Body of pancreas (tissue), 4 donors: ENCODE data around the gene CTCF. TPM values are rescaled to one million over a fixed set of nuclear protein-coding genes. Genes with fewer than 3 reads are reported as not detected.

ENCODE experiments used
- ATAC-seq: fragments of 150-250 bp; one replicate; pipeline ENCODE4 v1.9.1; 2016
- DNase-seq, 4 donors: peaks; one replicate each; pipeline ENCODE4 v3.0.0-alpha.2; 2019
- H3K27ac ChIP-seq, 4 donors: fragments of 200-600 bp; sonication (generic); 1 replicate in 3 of 4; 2 replicates in 1 of 4; pipeline versions ENCODE4 v1.5.1 to v1.6.1; 2016 to 2019; ENCODE audit warnings: mild to moderate bottlenecking in 1 of 4, mixed read lengths in 1 of 4, moderate library complexity in 1 of 4
- H3K27me3 ChIP-seq, 2 donors: fragments of 200-600 bp; sonication (generic); one replicate each; pipeline ENCODE4 v1.6.0; 2016; ENCODE audit warnings: mild to moderate bottlenecking in 1 of 2
- H3K36me3 ChIP-seq, 2 donors: fragments of 200-600 bp; sonication (generic); replicated peaks in 1 of 2; 2 replicates each; pipeline ENCODE4 v1.5.1; 2016; ENCODE audit warnings: low read depth in 2 of 2; ENCODE audit not compliant: insufficient read depth in 1 of 2
- H3K4me1 ChIP-seq: fragments of 200-600 bp; sonication (generic); one replicate; pipeline ENCODE4 v1.6.0; 2016
- H3K4me3 ChIP-seq, 2 donors: fragments of 200-600 bp; sonication (generic); 1 replicate in 1 of 2; 2 replicates in 1 of 2; pipeline ENCODE4 v1.5.1; 2016 to 2019
- H3K9me3 ChIP-seq, 3 donors: fragments of 200-600 bp; sonication (generic); 1 replicate in 2 of 3; 2 replicates in 1 of 3; pipeline ENCODE4 v1.5.1; 2016
- CTCF ChIP-seq, 7 experiments: fragments of 450-650 bp in 4 of 7; fragments of 200-600 bp in 3 of 7; sonication (generic) in 3 of 7; IDR thresholded peaks; one replicate each; pipeline ENCODE4 v1.5.1; 2016 to 2019; ENCODE audit warnings: antibody characterized with exemption in 7 of 7
- POLR2A ChIP-seq, 3 donors: fragments of 450-650 bp; IDR thresholded peaks; one replicate each; pipeline ENCODE4 v1.6.1; 2016; ENCODE audit warnings: antibody characterized with exemption in 3 of 3, mild to moderate bottlenecking in 2 of 3
- WGBS, 2 donors: methylation state at CpG; one replicate each; pipeline ENCODE4 v1.1.5; 2017; 5-methylcytosine and 5-hydroxymethylcytosine counted together
- intact Hi-C: fragments of 100-400 bp; cut with DNase I; formaldehyde crosslinking; loops from one replicate; pipeline ENCODE4 v1.15.1; 2023
- total RNA-seq, 2 donors: library from RNA; depleted of rRNA; stranded (reverse); fragments of >200 nt; gene quantifications; one replicate each; pipeline ENCODE4 v1.1.0, GENCODE V29; 2016

The CTCF gene
- total RNA-seq, 2 donors from 2014 or later, result 24.4 to 33.0 TPM

- Histone ChIP-seq H3K9me3 (no peaks in the 10 kb centered on the region), H3K4me3 (no peak overlapping the region), H3K4me1 (peaks cover 12% of the 10 kb centered on the region), H3K27ac (no peak overlapping the region), H3K36me3 (no peaks in the 10 kb centered on the region), H3K27me3 (no peaks in the 10 kb centered on the region)
- intact Hi-C loops, result loop anchor here (5.0 kb wide), 1 partner anchor 98 kb away; no protein-coding TSS in a partner anchor
- DNase-seq (no peak), ATAC-seq (no peak)
- 58 to 67% methylated on average over 1 of the region's 1 CpG for WGBS, 2 donors
- TF ChIP-seq POLR2A (IDR thresholded peaks at IDR 0.05) (no peak), CTCF (IDR thresholded peaks at IDR 0.05) (no peak)
Observed at GRCh38 chr16:67558859-67559258, 3.5 kb upstream of the CTCF start.

- H3K27ac ChIP-seq, result peak overlapping the region in 2 of 4 donors; percentile 100
- H3K4me1 ChIP-seq, result peaks cover 30% of the 10 kb centered on the region
- DNase-seq, result no peak
- TF ChIP-seq CTCF (IDR thresholded peaks at IDR 0.05), result no peak
- no peak for ATAC-seq
- intact Hi-C loops, result no loop called here
- no peaks in the 10 kb centered on the region for H3K36me3 ChIP-seq
- H3K4me3 ChIP-seq, result no peak overlapping the region
- H3K9me3 ChIP-seq, result no peaks in the 10 kb centered on the region
- 68 to 69% methylated on average over 8 of the region's 8 CpGs for WGBS, 2 donors
- H3K27me3 ChIP-seq, result no peaks in the 10 kb centered on the region
Observed at GRCh38 chr16:67560827-67561342, 1.4 kb upstream of the CTCF start.

- WGBS, 2 donors, result 4 to 5% methylated on average over 7 to 8 of the region's 8 CpGs
- H3K9me3 ChIP-seq, result no peaks in the 10 kb centered on the region
- peaks cover 31% of the 10 kb centered on the region for H3K4me1 ChIP-seq
- intact Hi-C loops, result no loop called here
- no peak for DNase-seq
- TF ChIP-seq POLR2A (IDR thresholded peaks at IDR 0.05) (no peak), CTCF (IDR thresholded peaks at IDR 0.05) (no peak)
- H3K36me3 ChIP-seq, result no peaks in the 10 kb centered on the region
- peak overlapping the region in 1 of 2 donors; percentile 23 for H3K4me3 ChIP-seq
- H3K27me3 ChIP-seq, result no peaks in the 10 kb centered on the region
- no peak for ATAC-seq
- H3K27ac ChIP-seq, result peak overlapping the region; percentile 94 to 100 (median 99)
Observed at GRCh38 chr16:67561501-67561823, 864 bp upstream of the CTCF start.

GRCh38 chr16:67561824-67562525 lies 351 bp upstream of the CTCF start:
- Histone ChIP-seq H3K4me3 (peak overlapping the region in 1 of 2 donors; percentile 23), H3K9me3 (no peaks in the 10 kb centered on the region), H3K27ac (peak overlapping the region; percentile 94 to 100 (median 99)), H3K36me3 (no peaks in the 10 kb centered on the region), H3K27me3 (no peaks in the 10 kb centered on the region), H3K4me1 (peaks cover 31% of the 10 kb centered on the region)
- WGBS, 2 donors, result 0% methylated on average over 3 to 65 of the region's 76 CpGs
- intact Hi-C loops, result no loop called here
- peak; percentile 96 to 97 (median 96) for DNase-seq
- TF ChIP-seq CTCF (IDR thresholded peaks at IDR 0.05) (peak in 2 of 7 experiments; percentile 6 to 17), POLR2A (IDR thresholded peaks at IDR 0.05) (peak; percentile 27 to 69 (median 67))
- ATAC-seq, result peak; percentile 84
